Naive B cell (primary cell): ENCODE results near the gene ELFN1. TPM values are rescaled to one million over a fixed set of nuclear protein-coding genes. Genes with fewer than 3 reads are reported as not detected.

Source experiments
- ATAC-seq, 2 donors: fragments of 150-1000 bp; cut with Tn5 transposase; 2 replicates each; pipeline ENCODE4 v1.10.0; 2021; ENCODE audit warnings: low read depth in 2 of 2, mild to moderate bottlenecking in 2 of 2, moderate library complexity in 2 of 2
- DNase-seq: peaks from one replicate; pipeline ENCODE4 v3.0.0; 2022
- H3K27ac Mint-ChIP-seq, 6 donors: one replicate each; pipeline ENCODE4 v1.8.0; 2020 to 2022; ENCODE audit warnings: mild to moderate bottlenecking in 6 of 6, mixed read lengths in 6 of 6, moderate library complexity in 5 of 6, inconsistent platforms in 2 of 6
- H3K27me3 Mint-ChIP-seq, 3 donors: one replicate each; pipeline ENCODE4 v1.8.0; 2021 to 2022; ENCODE audit warnings: mixed read lengths in 3 of 3, mild to moderate bottlenecking in 1 of 3
- H3K36me3 Mint-ChIP-seq, 2 donors: one replicate each; pipeline ENCODE4 v1.8.0; 2020 to 2022; ENCODE audit warnings: mixed read lengths in 2 of 2, inconsistent platforms in 1 of 2, mild to moderate bottlenecking in 1 of 2
- H3K4me1 Mint-ChIP-seq, 3 donors: one replicate each; pipeline ENCODE4 v1.8.0; 2020 to 2022; ENCODE audit warnings: mixed read lengths in 3 of 3, inconsistent platforms in 1 of 3, mild to moderate bottlenecking in 1 of 3, moderate library complexity in 1 of 3
- H3K4me3 Mint-ChIP-seq, 8 donors: one replicate each; pipeline ENCODE4 v1.8.0; 2020 to 2022; ENCODE audit warnings: mild to moderate bottlenecking in 8 of 8, mixed read lengths in 8 of 8, moderate library complexity in 8 of 8, inconsistent platforms in 2 of 8
- H3K9me3 Mint-ChIP-seq, 7 donors: one replicate each; pipeline ENCODE4 v1.8.0; 2020 to 2022; ENCODE audit warnings: mixed read lengths in 7 of 7, mild to moderate bottlenecking in 5 of 7, inconsistent platforms in 2 of 7, moderate library complexity in 1 of 7
- polyA plus RNA-seq, 6 donors: library from polyadenylated mRNA; unstranded; fragments of 300-500 nt; fragmentation: Illumina TruSeq; gene quantifications; one replicate each; pipeline ENCODE4 v1.2.3, GENCODE V29; 2021; ENCODE audit warnings: low read depth in 6 of 6

Gene ELFN1
- polyA plus RNA-seq, 6 donors from 2014 or later: not detected

DNA sequence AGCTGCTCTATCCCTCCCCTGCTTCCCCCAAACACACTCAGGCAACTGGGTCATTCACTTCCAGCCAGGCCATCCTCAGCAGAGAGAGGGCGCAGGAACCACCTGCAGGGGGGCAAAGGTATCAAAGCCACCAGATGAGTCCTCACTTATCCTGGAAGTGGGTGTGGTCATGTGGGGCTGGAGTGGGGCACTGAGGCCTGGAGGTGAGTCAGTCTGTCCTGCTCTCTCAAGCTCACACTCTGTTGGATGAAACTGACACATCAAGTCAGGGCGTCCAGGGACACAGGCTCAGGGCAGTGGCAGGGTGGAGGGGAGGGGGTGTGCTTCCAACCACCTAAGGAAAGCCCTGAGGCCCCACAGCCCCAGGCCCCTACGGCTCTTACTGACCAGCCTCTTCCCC lies 8.0 kb upstream of the ELFN1 start:
- Mint-ChIP-seq H3K9me3 (peaks cover 0 to 15% (median 6%) of the 10 kb centered on the region in 7 donors), H3K27me3 (peaks cover 41 to 53% (median 48%) of the 10 kb centered on the region in 3 donors)
- no peak for ATAC-seq

DNA sequence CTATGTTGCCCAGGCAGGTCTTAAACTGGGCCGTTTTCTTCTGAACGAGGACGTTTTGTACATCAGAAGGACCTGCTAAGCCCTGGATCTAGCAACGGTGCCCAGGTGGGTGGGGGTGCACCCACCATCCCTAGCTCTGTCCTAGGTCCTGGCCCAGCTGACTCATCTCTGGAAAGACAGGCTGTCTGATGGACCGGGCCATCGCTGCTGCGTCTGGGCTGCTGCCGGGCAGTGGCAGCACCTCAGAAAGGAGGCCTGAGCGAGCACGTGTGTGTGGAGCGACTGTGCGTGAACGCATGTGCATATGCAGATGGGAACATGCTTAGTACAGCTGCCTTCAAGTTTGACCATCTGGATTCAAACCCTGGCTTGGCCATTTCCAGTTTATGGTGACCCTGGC lies 7.3 kb upstream of the ELFN1 start:
- no peak for DNase-seq
- Mint-ChIP-seq H3K4me3 (peak overlapping the region in 5 of 8 donors; percentile 45 to 72 (median 63)), H3K9me3 (peaks cover 0 to 15% (median 6%) of the 10 kb centered on the region in 7 donors), H3K27ac (no peak overlapping the region), H3K27me3 (peaks cover 35 to 48% (median 44%) of the 10 kb centered on the region in 3 donors), H3K4me1 (peaks cover 5 to 7% (median 6%) of the 10 kb centered on the region in 3 donors), H3K36me3 (peaks cover 0 to 8% of the 10 kb centered on the region in 2 donors)
- ATAC-seq: no peak

More for the DNA sequence above, 8.0 kb upstream of the ELFN1 start:
- Mint-ChIP-seq H3K4me3 (peak overlapping the region in 2 of 8 donors; percentile 30 to 55), H3K36me3 (peaks cover 0 to 8% of the 10 kb centered on the region in 2 donors), H3K4me1 (peaks cover 4 to 6% (median 6%) of the 10 kb centered on the region in 3 donors), H3K27ac (no peak overlapping the region)
- DNase-seq: no peak

DNA sequence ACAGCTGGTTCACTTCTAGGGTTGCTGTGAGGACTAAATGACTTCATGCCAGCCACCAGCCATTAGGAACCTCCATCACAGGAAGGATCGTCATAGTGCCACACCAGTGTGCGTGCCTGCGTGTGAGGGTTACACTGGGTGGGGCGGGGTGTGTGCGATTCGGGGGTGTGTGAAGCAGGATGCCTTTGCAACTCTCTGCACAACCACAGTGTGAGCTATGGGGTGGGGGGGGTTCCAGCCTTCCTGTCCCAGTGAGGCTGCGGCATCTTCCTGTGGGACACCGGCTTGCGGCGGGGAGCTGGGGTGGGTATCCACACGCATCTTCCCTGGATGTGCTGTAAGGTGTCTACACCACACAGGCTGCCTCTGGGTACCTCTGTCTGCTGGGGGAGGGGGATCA lies 6.9 kb upstream of the ELFN1 start:
- peak in 1 of 2 donors; percentile 14 for ATAC-seq
- peaks cover 7 to 10% (median 10%) of the 10 kb centered on the region in 3 donors for H3K4me1 Mint-ChIP-seq
- no peak for DNase-seq
- H3K9me3 Mint-ChIP-seq: peaks cover 0 to 15% (median 6%) of the 10 kb centered on the region in 7 donors
- peaks cover 31 to 47% (median 40%) of the 10 kb centered on the region in 3 donors for H3K27me3 Mint-ChIP-seq
- peak overlapping the region in 6 of 8 donors; percentile 24 to 72 (median 54) for H3K4me3 Mint-ChIP-seq
- peaks cover 0 to 8% of the 10 kb centered on the region in 2 donors for H3K36me3 Mint-ChIP-seq
- H3K27ac Mint-ChIP-seq: peak overlapping the region in 3 of 6 donors; percentile 61 to 85 (median 64)

DNA sequence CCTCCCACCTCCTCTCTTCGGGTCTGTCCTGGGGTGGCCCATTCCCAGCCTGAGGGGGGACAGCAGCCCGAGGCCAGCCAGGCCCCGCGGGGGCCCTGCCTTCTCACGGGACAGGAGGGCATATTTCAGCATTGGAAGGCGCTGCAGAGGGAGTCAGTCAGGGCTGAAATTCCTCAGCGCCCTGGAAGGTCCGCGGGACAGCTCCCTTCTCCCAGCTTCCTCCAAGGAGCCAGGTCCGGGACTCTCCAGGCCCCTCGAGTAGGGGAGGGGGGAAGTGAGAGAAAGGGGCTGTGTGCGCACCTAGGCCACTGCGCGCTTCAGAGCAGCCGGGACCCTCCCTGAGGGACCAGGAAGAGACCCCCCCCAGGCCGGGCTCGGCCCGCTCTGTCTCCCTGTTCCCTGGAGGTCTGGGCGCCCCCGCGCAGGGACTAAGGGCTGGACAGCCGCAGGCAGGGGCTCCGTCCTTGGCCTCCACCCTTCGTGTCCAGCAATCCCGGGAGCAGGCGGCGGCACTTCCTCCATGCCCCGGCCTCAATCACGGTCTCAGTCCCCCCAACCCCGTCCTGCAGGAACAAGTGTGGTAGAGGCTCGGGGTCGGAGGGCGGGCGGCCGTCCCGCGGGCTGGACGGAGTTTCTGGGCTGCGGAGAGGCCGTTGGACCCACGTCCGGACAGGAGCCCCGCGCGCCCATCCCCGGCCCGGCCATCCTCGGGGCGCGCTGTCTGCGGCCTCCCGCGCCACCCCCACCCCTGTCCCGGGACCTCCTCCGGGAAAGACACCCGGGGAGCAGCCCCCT lies 6.0 kb upstream of the ELFN1 start:
- Mint-ChIP-seq H3K36me3 (peaks cover 0 to 8% of the 10 kb centered on the region in 2 donors), H3K4me3 (peak overlapping the region in 4 of 8 donors; percentile 28 to 72 (median 62)), H3K9me3 (peaks cover 0 to 10% (median 6%) of the 10 kb centered on the region in 7 donors), H3K27me3 (peaks cover 26 to 54% (median 36%) of the 10 kb centered on the region in 3 donors), H3K27ac (peak overlapping the region in 2 of 6 donors; percentile 61 to 64), H3K4me1 (peaks cover 9 to 18% (median 17%) of the 10 kb centered on the region in 3 donors)
- ATAC-seq (no peak), DNase-seq (no peak)

DNA sequence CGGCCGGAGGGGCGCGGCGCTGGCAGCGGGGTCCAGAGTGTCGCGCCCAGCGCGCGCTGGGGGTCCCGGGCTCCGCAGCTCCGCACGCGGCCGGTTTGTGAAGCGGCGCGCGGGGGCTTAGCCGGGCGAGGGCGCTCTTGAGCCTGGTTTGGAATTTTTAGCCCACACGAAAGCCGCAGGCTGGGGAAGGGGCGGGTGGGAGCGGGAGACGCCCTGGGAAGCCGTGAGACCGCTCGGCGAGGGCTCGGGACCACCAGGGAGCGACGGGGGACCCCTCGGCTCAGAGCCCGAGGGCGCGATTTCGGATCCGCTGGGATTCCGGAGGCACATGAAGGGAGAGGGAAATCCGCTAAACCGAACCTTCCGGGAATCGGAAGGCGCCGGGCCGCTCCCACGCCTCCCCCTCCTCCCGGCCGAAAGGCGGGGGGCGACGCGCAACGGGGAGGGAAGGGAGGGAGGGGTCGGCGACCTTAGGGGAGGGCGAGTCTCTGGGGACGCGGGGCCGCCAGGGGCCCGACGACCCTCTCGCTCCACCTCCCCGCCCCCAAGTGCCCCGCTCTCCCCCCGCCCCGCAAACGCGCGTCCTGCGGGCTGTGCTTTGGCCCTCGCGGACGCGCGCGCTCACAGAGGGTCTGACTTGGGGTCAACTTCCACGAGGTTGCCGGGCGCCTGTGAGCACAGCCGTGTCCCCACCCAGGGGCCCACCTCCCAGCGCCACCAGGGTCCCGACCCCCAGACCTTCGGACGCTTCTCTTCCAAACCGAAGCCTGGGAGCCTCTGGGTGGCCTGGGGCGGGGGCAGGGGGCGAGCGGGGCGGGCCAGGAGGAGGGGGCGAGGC lies 5.1 kb upstream of the ELFN1 start:
- Mint-ChIP-seq H3K36me3 (peaks cover 0 to 8% of the 10 kb centered on the region in 2 donors), H3K27ac (no peak overlapping the region), H3K4me1 (peaks cover 11 to 20% (median 19%) of the 10 kb centered on the region in 3 donors), H3K4me3 (peak overlapping the region in 4 of 8 donors; percentile 39 to 72 (median 50)), H3K27me3 (peaks cover 28 to 57% (median 39%) of the 10 kb centered on the region in 3 donors), H3K9me3 (peaks cover 0 to 10% (median 6%) of the 10 kb centered on the region in 7 donors)
- DNase-seq (no peak), ATAC-seq (peak; percentile 30 to 39)

DNA sequence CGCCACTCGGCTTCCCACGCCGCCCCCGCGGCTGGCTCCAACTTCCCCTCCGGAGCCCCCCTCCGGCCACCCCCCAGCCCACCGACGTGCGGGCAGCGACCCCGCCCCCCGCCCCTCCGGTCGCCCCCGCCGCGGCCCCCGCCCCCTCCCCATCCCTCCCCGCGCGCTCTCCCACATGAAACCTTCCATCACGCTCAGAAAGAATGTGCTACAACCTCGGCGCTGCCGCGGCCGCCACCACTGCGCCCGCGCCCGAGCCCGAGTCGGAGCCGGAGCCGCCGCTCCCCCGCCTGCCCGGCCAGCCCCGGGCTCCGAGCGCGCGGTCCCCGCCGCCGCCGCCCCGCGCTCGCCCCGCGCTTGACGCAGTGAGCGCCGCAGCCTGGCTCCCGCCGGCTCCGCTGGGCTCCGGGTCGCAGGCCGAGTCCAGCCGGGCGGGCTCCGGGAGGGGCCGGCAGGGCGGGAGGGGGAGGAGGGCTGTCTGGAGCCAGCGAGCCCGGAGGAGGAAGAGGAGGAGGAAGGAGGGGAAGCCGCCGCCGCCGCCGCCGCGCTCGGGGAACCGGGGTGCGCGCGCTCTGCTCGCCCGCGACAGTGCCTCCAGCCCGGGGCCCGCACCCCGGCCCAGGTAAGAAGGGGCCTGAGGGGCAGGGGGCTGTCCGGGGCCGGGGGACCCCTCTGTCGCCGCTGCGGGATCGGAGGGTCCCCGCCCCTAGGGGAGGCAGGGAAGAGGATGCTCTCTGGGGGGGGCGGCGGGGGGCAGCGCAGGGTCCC lies 4.3 kb upstream of the ELFN1 start:
- H3K27ac Mint-ChIP-seq: no peak overlapping the region
- H3K4me3 Mint-ChIP-seq: peak overlapping the region in 1 of 8 donors; percentile 83
- H3K9me3 Mint-ChIP-seq: peaks cover 0 to 10% (median 6%) of the 10 kb centered on the region in 7 donors
- H3K36me3 Mint-ChIP-seq: peaks cover 0 to 8% of the 10 kb centered on the region in 2 donors
- ATAC-seq (peak; percentile 21 to 39), DNase-seq (no peak)
- peaks cover 28 to 54% (median 39%) of the 10 kb centered on the region in 3 donors for H3K27me3 Mint-ChIP-seq
- peaks cover 11 to 20% (median 19%) of the 10 kb centered on the region in 3 donors for H3K4me1 Mint-ChIP-seq

DNA sequence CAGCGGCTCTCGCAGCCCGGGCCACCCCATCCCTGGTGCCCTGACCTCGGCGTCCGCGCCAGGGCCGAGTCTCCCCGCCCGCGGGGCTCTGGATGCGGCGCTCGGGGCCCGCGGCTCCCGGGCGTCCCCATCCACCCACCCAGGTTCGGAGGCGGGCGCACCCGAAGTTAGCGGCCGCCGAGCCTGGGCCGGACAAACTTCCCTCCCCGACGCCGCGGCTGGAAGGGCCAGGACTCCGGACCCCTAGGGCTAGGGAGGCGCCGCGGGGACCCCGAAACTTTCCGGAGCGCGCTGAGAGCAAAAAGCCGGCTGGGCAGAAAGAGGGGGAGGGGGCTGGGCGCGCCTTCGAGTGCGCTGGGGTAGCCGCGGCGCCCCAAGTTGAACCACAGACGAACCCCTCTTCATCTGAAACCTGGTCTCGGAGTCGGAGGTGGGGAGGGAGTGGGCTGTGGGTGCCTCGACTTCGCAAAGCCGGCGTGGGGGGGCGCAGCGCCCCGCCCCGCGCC lies 3.7 kb upstream of the ELFN1 start:
- H3K4me3 Mint-ChIP-seq: peak overlapping the region in 4 of 8 donors; percentile 47 to 83 (median 60)
- H3K4me1 Mint-ChIP-seq: peaks cover 11 to 20% (median 19%) of the 10 kb centered on the region in 3 donors
- no peak for ATAC-seq
- peaks cover 0 to 8% of the 10 kb centered on the region in 2 donors for H3K36me3 Mint-ChIP-seq
- H3K27ac Mint-ChIP-seq: no peak overlapping the region
- H3K27me3 Mint-ChIP-seq: peaks cover 26 to 58% (median 44%) of the 10 kb centered on the region in 3 donors
- DNase-seq: no peak
- H3K9me3 Mint-ChIP-seq: peaks cover 0 to 10% (median 6%) of the 10 kb centered on the region in 7 donors

DNA sequence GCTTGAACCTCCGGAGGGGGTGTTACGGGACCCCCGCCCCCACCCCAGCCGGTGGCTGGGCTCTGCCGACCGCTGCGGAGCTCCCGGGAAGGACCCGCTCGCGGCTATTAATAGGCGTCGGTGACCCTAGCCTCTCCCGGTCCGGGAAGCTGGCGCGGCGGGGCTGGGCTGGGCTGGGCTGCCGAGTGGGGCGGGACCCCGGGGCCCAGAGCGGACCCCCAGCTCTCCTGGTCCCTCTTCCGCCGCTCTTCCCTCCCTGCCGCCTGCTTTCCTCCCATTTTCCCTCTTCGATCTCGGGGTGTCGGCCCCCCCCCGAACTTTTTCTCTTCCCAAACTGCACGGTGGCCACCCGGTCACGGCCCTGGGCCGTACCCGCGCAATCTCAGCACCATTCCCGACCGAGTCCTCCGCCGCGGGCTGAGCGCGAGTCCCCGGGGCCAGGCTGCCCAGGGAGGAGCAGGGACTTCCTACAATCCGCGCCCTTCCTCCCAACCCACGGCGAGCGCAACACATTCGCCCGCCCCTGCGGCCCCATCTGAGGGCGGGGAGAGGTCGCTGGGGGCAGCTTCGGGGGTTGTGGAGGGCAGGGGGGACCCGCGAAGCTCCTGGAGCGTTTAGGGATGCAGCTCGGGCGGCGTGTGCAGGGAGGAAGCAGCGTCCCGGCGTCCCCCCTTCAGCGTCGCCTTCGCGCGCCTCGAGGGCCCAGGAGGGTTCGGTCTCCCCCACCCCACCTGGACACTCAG lies 3.1 kb upstream of the ELFN1 start:
- peak; percentile 16 to 24 for ATAC-seq
- no peak for DNase-seq
- H3K4me1 Mint-ChIP-seq: peaks cover 11 to 20% (median 19%) of the 10 kb centered on the region in 3 donors
- H3K27ac Mint-ChIP-seq: peak overlapping the region in 1 of 6 donors; percentile 67
- H3K9me3 Mint-ChIP-seq: peaks cover 0 to 5% (median 2%) of the 10 kb centered on the region in 7 donors
- peaks cover 21 to 58% (median 40%) of the 10 kb centered on the region in 3 donors for H3K27me3 Mint-ChIP-seq
- peaks cover 0 to 3% of the 10 kb centered on the region in 2 donors for H3K36me3 Mint-ChIP-seq
- peak overlapping the region; percentile 62 to 93 (median 83) for H3K4me3 Mint-ChIP-seq

DNA sequence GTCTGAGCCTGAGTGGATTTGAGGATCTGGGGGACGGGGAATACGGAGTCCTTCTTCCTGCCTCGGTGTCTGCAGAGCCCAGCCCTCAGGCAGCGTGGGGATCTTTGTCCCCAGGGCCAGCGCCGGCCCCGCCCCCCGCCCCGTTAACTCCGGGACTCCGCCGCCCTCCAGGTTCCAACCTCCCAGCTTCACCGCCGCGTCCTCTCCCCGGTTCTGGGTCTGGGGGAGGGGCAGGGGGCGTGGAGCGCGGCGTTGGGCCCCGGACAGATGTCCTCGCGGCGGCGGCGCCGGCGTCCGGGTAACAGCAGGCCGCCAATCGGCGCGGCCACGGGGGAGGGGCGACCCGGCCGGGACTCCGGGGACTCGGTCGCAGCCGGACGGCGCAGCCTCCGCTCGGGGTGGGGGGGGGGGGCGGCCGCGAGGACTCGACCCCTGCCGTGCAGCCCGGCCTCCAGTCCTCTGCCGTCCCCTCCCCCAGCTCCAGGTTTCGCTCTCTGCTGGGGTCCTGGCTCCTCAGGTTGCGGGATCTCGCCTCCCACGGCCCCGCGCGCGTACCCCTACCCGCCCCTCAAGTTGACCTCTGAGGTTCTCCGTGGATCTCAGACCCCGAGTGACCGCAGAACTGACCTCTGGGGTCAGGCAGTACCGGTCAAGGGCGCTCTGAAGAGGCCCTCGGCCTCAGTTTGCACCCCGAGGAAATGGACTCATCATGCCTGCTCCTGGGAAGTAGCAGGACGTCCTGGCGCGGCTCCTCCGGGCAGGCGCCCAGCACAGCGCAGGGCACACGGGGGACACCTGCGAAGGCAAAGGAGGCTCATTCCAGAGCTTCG lies 2.3 kb upstream of the ELFN1 start:
- peaks cover 0 to under 1% (median 0%) of the 10 kb centered on the region in 7 donors for H3K9me3 Mint-ChIP-seq
- no peak overlapping the region for H3K27ac Mint-ChIP-seq
- ATAC-seq: no peak
- DNase-seq: no peak
- H3K4me3 Mint-ChIP-seq: peak overlapping the region; percentile 62 to 93 (median 83)
- no peaks in the 10 kb centered on the region for H3K36me3 Mint-ChIP-seq
- H3K27me3 Mint-ChIP-seq: peaks cover 22 to 58% (median 37%) of the 10 kb centered on the region in 3 donors
- peaks cover 11 to 20% (median 19%) of the 10 kb centered on the region in 3 donors for H3K4me1 Mint-ChIP-seq

DNA sequence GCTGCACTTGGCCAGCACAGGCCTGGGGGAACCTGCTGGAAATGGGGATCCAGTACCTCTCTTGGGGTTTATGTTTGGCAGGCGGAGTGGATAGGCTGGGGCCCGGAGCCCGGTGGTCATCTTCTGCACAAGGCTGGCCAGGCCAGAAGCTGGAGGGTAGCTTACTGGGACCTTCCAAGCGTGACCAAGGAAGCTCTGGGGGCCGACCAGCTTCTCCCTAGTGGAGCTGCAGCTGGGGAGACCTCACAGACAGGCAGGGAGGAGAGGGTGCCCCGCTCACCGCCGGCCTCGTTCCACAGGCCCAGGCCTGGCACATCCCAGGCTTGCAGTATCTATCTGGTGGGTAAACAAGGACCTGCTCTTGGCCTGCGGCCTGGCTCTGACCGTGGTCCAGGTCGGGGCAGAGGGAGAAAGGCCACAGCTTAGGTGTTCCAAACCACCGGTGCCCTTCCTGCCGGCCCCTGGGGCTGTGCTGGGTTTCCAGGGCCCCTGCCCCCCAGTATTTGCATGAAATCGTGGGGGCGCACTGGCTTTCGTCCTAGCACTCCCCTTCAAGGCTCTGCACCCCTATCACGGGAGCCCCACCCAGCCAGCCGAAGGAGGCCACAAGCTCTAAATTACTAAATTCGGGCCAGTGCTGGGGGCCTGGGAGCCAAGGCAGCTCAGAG lies 1.5 kb upstream of the ELFN1 start:
- H3K9me3 Mint-ChIP-seq: no peaks in the 10 kb centered on the region
- H3K4me1 Mint-ChIP-seq: peaks cover 9 to 20% (median 14%) of the 10 kb centered on the region in 3 donors
- H3K4me3 Mint-ChIP-seq: peak overlapping the region; percentile 22 to 86 (median 76)
- peaks cover 15 to 56% (median 36%) of the 10 kb centered on the region in 3 donors for H3K27me3 Mint-ChIP-seq
- ATAC-seq: no peak
- no peaks in the 10 kb centered on the region for H3K36me3 Mint-ChIP-seq
- no peak for DNase-seq
- peak overlapping the region in 1 of 6 donors; percentile 38 for H3K27ac Mint-ChIP-seq
